GM15510 (cell line): ENCODE measurements around the gene TYW5.

ENCODE experiments used
- POLR2A ChIP-seq: IDR thresholded peaks from 3 replicates; pipeline ENCODE4 v1.6.1; 2011; ENCODE audit warnings: borderline replicate concordance; ENCODE audit not compliant: insufficient read length; ENCODE audit errors: extremely low read depth

TYW5 gene

GRCh38 chr2:199910338-199911051 is 44.8 kb downstream of the TYW5 start:
- no peak for TF ChIP-seq POLR2A

GRCh38 chr2:199907008-199907714 is 48.1 kb downstream of the TYW5 start:
- TF ChIP-seq POLR2A = no peak

- TF ChIP-seq POLR2A = no peak
Observed at GRCh38 chr2:199903111-199903510, 52.2 kb downstream of the TYW5 start.

GRCh38 chr2:199902486-199903110 is 52.7 kb downstream of the TYW5 start:
- no peak for TF ChIP-seq POLR2A

DNA sequence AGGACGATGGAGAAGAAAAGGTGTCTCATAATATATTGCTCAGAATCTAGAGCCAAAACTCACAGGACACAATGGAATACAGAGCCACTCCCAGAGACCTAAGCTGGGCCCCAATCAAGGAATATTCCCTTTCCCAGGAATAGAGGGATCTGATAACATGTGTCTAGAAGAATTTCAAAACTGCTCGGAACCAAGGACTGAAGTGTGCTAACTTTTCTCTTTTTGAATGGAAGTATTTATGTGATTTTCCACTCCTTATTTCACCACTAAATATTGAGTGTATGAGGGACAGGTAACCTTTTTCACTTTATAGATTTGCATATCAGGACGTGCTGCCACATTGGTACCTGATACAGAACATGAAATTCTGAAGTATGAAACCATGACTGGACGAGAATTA is 53.3 kb downstream of the TYW5 start:
- TF ChIP-seq POLR2A = no peak

GRCh38 chr2:199896617-199897016 is 58.7 kb downstream of the TYW5 start:
- TF ChIP-seq POLR2A = no peak

GRCh38 chr2:199895406-199895805 is 59.9 kb downstream of the TYW5 start:
- no peak for TF ChIP-seq POLR2A

DNA sequence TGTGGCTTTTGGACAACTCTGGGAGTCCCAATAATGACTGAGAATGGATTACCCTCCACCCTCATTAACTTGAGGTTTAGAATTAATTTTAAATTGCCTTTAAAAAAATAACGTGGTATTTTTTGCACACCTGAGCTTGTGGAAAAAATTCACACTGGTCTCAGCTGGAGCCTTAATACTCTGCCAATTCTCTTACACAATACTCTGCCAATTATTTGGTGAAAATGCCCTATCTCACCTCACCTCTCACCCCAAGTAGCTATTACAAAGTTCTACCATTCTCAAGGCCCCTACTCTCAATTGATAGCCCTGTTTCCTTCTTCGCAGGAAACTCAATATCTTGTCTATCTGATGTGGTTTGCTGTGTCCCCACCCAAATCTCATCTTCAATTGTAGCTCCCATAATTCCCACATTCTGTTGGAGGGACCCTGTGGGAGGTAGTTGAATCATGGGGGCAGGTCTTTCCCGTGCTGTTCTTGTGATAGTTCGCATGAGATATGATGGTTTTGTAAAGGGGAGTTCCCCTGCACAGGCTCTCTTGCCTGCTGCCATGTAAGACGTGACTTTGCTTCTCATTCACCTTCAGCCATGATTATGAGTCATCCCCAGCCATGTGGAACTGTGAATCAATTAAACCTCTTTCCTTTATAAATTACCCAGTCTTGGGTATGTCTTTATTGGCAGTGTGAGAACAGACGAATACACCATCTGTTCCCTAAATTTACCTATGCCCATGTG is 71.6 kb downstream of the TYW5 start:
- TF ChIP-seq POLR2A = no peak

- no peak for TF ChIP-seq POLR2A
Observed at GRCh38 chr2:199882667-199883066, 72.6 kb downstream of the TYW5 start.
